C4-2B (cell line): ENCODE measurements around the gene RMDN2.

Experiments
- ZFX ChIP-seq: fragments of 450-650 bp; IDR thresholded peaks from 2 replicates; pipeline ENCODE4 v1.6.1; 2017
- TF ChIP-seq, protein P1 (sequence below): fragments of 450-650 bp; conservative IDR thresholded peaks from 2 replicates; pipeline ENCODE4 v1.5.1; 2017; ENCODE audit warnings: mild to moderate bottlenecking

GRCh38 chr2:37976411-37976810 lies 51.3 kb downstream of the RMDN2 start:
- TF ChIP-seq, protein P1, sequence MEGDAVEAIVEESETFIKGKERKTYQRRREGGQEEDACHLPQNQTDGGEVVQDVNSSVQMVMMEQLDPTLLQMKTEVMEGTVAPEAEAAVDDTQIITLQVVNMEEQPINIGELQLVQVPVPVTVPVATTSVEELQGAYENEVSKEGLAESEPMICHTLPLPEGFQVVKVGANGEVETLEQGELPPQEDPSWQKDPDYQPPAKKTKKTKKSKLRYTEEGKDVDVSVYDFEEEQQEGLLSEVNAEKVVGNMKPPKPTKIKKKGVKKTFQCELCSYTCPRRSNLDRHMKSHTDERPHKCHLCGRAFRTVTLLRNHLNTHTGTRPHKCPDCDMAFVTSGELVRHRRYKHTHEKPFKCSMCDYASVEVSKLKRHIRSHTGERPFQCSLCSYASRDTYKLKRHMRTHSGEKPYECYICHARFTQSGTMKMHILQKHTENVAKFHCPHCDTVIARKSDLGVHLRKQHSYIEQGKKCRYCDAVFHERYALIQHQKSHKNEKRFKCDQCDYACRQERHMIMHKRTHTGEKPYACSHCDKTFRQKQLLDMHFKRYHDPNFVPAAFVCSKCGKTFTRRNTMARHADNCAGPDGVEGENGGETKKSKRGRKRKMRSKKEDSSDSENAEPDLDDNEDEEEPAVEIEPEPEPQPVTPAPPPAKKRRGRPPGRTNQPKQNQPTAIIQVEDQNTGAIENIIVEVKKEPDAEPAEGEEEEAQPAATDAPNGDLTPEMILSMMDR, result no peak
- TF ChIP-seq ZFX, result no peak
